Measurements from ENCODE around the gene PSD4. TPM values are rescaled to one million over a fixed set of nuclear protein-coding genes. Genes with fewer than 3 reads are reported as not detected.

The PSD4 gene
- total RNA-seq, 1 donor from 2014 or later = 27.1 TPM

DNA sequence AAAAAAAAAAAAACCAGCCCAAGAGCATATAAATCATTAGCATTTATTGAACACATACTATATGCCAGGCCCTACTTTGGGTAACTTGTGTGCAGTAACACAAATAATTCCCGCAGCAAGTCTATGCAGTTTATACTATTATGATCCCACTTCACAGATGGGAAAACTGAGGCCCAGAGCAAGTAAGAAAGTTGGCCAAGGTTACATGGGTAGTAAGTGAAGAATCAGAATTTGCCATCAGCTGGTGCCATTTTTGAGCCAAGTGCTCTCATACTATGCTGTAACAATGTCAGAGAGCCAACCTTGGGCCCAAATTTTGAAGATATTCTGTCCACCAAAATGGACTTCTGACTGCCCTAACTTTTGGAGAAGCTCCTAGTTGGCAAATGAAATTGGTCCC is 13.5 kb upstream of the PSD4 start:
- Mint-ChIP-seq H3K4me1 (ENCODE audit: low read depth) (peaks cover 37% of the 10 kb centered on the region), H3K36me3 (ENCODE audit: insufficient read depth) (no peaks in the 10 kb centered on the region), H3K27ac (no peak overlapping the region), H3K9me3 (ENCODE audit: low read depth) (no peaks in the 10 kb centered on the region), H3K27me3 (no peaks in the 10 kb centered on the region), H3K4me3 (ENCODE audit: low read depth) (no peak overlapping the region)
- TF ChIP-seq, protein P1, sequence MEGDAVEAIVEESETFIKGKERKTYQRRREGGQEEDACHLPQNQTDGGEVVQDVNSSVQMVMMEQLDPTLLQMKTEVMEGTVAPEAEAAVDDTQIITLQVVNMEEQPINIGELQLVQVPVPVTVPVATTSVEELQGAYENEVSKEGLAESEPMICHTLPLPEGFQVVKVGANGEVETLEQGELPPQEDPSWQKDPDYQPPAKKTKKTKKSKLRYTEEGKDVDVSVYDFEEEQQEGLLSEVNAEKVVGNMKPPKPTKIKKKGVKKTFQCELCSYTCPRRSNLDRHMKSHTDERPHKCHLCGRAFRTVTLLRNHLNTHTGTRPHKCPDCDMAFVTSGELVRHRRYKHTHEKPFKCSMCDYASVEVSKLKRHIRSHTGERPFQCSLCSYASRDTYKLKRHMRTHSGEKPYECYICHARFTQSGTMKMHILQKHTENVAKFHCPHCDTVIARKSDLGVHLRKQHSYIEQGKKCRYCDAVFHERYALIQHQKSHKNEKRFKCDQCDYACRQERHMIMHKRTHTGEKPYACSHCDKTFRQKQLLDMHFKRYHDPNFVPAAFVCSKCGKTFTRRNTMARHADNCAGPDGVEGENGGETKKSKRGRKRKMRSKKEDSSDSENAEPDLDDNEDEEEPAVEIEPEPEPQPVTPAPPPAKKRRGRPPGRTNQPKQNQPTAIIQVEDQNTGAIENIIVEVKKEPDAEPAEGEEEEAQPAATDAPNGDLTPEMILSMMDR (IDR thresholded peaks at IDR 0.05; ENCODE audit: unreplicated experiment) = no peak
- DNase-seq (ENCODE audit: low spot score, unreplicated experiment) = no peak

DNA sequence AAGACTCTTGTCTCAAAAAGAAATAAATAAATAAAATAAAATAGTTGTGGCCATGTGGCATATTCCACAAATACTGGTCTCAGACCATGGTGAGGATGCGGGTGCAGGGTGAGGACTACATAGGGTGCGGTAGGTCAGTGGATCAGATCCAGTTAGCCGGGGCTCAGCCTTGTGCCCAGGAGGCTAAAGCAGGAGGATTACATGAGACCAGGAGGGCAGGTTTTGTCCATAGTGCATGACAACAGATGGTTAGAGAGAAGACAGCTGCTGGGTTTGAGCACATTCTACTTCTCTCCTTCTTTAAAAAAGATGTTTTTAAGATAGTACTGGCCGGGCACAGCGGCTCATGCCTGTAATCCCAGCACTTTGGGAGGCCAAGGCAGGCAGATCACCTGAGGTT is 12.8 kb upstream of the PSD4 start:
- Mint-ChIP-seq H3K4me3 (ENCODE audit: low read depth) (no peak overlapping the region), H3K9me3 (ENCODE audit: low read depth) (no peaks in the 10 kb centered on the region), H3K36me3 (ENCODE audit: insufficient read depth) (no peaks in the 10 kb centered on the region), H3K27ac (no peak overlapping the region), H3K4me1 (ENCODE audit: low read depth) (peaks cover 33% of the 10 kb centered on the region), H3K27me3 (no peaks in the 10 kb centered on the region)
- no peak for DNase-seq (ENCODE audit: low spot score, unreplicated experiment)
- TF ChIP-seq, protein P1 (IDR thresholded peaks at IDR 0.05; ENCODE audit: unreplicated experiment) = no peak

DNA sequence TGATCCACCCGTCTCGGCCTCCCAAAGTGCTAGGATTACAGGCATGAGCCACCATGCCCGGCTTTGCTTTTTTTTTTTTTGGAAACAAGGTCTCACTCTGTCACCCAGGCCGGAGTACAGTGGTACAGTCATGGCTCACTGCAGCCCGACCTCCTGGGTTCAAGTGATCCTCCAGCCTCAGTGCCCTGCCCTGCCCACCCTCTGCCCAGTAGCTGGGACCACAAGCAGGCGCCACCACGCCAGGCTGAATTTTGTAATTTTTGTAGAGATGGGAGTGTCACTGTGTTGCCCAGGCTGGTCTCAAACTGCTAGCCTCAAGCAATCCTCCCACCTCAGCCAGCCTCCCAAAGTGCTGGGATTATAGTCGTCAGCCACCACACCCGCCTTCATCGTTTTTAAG is 11.6 kb upstream of the PSD4 start:
- TF ChIP-seq, protein P1 (IDR thresholded peaks at IDR 0.05; ENCODE audit: unreplicated experiment) = no peak
- no peaks in the 10 kb centered on the region for H3K36me3 Mint-ChIP-seq (ENCODE audit: insufficient read depth)
- H3K27ac Mint-ChIP-seq = no peak overlapping the region
- H3K9me3 Mint-ChIP-seq (ENCODE audit: low read depth) = no peaks in the 10 kb centered on the region
- H3K4me1 Mint-ChIP-seq (ENCODE audit: low read depth) = peaks cover 28% of the 10 kb centered on the region
- H3K4me3 Mint-ChIP-seq (ENCODE audit: low read depth) = no peak overlapping the region
- no peak for DNase-seq (ENCODE audit: low spot score, unreplicated experiment)
- no peaks in the 10 kb centered on the region for H3K27me3 Mint-ChIP-seq

GRCh38 chr2:113162869-113163268 is 10.9 kb upstream of the PSD4 start:
- TF ChIP-seq, protein P1 (IDR thresholded peaks at IDR 0.05; ENCODE audit: unreplicated experiment) = no peak
- Mint-ChIP-seq H3K9me3 (ENCODE audit: low read depth) (no peaks in the 10 kb centered on the region), H3K27me3 (no peaks in the 10 kb centered on the region), H3K27ac (no peak overlapping the region), H3K36me3 (ENCODE audit: insufficient read depth) (no peaks in the 10 kb centered on the region), H3K4me3 (ENCODE audit: low read depth) (no peak overlapping the region), H3K4me1 (ENCODE audit: low read depth) (peaks cover 29% of the 10 kb centered on the region)
- no peak for DNase-seq (ENCODE audit: low spot score, unreplicated experiment)

DNA sequence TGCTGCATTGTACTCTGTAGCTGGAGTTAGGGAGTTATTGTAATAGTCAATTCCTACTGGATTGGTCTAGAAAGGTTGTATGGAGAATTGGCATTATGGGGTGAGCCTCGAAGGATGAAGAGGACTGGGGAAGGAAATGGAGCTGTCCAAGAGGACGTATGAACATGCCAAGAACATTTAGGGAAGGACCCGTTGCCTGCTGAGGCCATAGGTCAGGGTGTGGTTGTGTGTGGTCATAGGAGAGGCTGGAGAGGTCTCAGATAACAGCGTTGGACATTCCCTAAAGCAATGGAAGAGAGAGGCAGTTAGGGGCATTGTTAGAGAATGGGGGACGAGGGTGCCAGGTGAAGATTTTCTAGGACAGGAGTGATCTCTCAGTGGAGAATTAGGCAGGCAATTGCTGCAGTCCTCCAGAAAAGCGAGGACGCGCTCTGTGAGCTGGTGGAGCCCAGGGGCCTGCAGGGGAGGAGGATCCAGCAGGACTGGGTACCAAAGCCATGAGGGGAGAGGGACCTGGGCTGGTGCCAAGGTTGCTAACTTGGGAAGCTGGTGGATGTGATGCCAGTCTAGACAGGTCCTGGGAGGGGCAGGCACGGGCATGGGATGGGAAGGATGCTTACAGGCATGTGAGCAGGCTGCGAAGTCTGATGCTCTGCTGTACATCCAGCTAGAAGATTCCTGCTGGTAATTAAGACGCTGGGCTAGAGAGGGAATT is 9.4 kb upstream of the PSD4 start:
- Mint-ChIP-seq H3K4me1 (ENCODE audit: low read depth) (peaks cover 17% of the 10 kb centered on the region), H3K27ac (no peak overlapping the region), H3K27me3 (no peaks in the 10 kb centered on the region), H3K4me3 (ENCODE audit: low read depth) (no peak overlapping the region), H3K9me3 (ENCODE audit: low read depth) (no peaks in the 10 kb centered on the region), H3K36me3 (ENCODE audit: insufficient read depth) (peaks cover 2% of the 10 kb centered on the region)
- DNase-seq (ENCODE audit: low spot score, unreplicated experiment) = no peak
- TF ChIP-seq, protein P1 (IDR thresholded peaks at IDR 0.05; ENCODE audit: unreplicated experiment) = no peak
